Mesenchymal stem cell (in vitro differentiated cells and primary cell): ENCODE results near the gene CLN6.
"Not testable (repeated sequence)": the region's sequence is repeated elsewhere in the genome, so short reads cannot be mapped to it uniquely, and the experiment has no call there.

Source experiments
- DNase-seq: peaks from one replicate; pipeline ENCODE4 v3.0.0-alpha.2; 2013
- H2AFZ ChIP-seq: one replicate; pipeline ENCODE4 v1.6.1; 2013; ENCODE audit warnings: low read depth, mild to moderate bottlenecking, control low read depth, inconsistent platforms, low read length, moderate library complexity
- H2AK5ac ChIP-seq: 2 replicates; pipeline ENCODE4 v1.6.1; 2013; ENCODE audit warnings: low read length, moderate library complexity, mild to moderate bottlenecking, inconsistent platforms; ENCODE audit not compliant: severe bottlenecking
- H2BK120ac ChIP-seq: one replicate; pipeline ENCODE4 v1.6.1; 2013; ENCODE audit warnings: low read depth, mild to moderate bottlenecking, inconsistent platforms, low read length, moderate library complexity
- H2BK12ac ChIP-seq, 2 experiments: one replicate each; pipeline ENCODE4 v1.6.1; 2013; ENCODE audit warnings: inconsistent platforms in 2 of 2, low read length in 2 of 2, mild to moderate bottlenecking in 2 of 2, moderate library complexity in 2 of 2, control low read depth in 1 of 2
- H2BK15ac ChIP-seq: one replicate; pipeline ENCODE4 v1.6.1; 2013; ENCODE audit warnings: mild to moderate bottlenecking, low read depth, inconsistent platforms; ENCODE audit not compliant: poor library complexity, severe bottlenecking
- H2BK5ac ChIP-seq: 2 replicates; pipeline ENCODE4 v1.6.1; 2013; ENCODE audit warnings: low read depth, mild to moderate bottlenecking, low read length, control low read depth, inconsistent platforms; ENCODE audit not compliant: poor library complexity, severe bottlenecking
- H3K14ac ChIP-seq, 2 experiments: one replicate each; pipeline ENCODE4 v1.6.1; 2013; ENCODE audit warnings: inconsistent platforms in 2 of 2, low read length in 2 of 2, control low read depth in 1 of 2, mild to moderate bottlenecking in 1 of 2, moderate library complexity in 1 of 2
- H3K18ac ChIP-seq, 2 experiments: one replicate each; pipeline ENCODE4 v1.6.1; 2013; ENCODE audit warnings: inconsistent platforms in 2 of 2, low read length in 2 of 2, control low read depth in 1 of 2, low read depth in 1 of 2, mild to moderate bottlenecking in 1 of 2
- H3K23ac ChIP-seq, 2 experiments: one replicate each; pipeline ENCODE4 v1.6.1; 2013; ENCODE audit warnings: inconsistent platforms in 2 of 2, low read length in 2 of 2, mild to moderate bottlenecking in 2 of 2, moderate library complexity in 2 of 2, control low read depth in 1 of 2
- H3K27ac ChIP-seq: 2 replicates; pipeline ENCODE4 v1.5.1; 2013; ENCODE audit warnings: mild to moderate bottlenecking, moderate library complexity, low read length, control low read depth, inconsistent platforms; ENCODE audit not compliant: poor library complexity, severe bottlenecking
- H3K27me3 ChIP-seq, 2 experiments: 2 replicates each; pipeline versions ENCODE4 v1.6.1 to v1.7.0; 2013; ENCODE audit warnings: low read length in 2 of 2, mild to moderate bottlenecking in 2 of 2, moderate library complexity in 2 of 2, control low read depth in 1 of 2, inconsistent platforms in 1 of 2; ENCODE audit not compliant: control insufficient read depth in 1 of 2, insufficient read depth in 1 of 2
- H3K36me3 ChIP-seq, 2 experiments: 2 replicates each; pipeline versions ENCODE4 v1.6.1 to v1.7.0; 2013; ENCODE audit warnings: low read length in 2 of 2, control low read depth in 1 of 2, inconsistent platforms in 1 of 2, low read depth in 1 of 2, mild to moderate bottlenecking in 1 of 2; ENCODE audit not compliant: insufficient read depth in 2 of 2, control insufficient read depth in 1 of 2
- H3K4ac ChIP-seq, 2 experiments: one replicate each; pipeline ENCODE4 v1.6.1; 2013; ENCODE audit warnings: inconsistent platforms in 2 of 2, low read length in 2 of 2, mild to moderate bottlenecking in 2 of 2, moderate library complexity in 2 of 2, control low read depth in 1 of 2, low read depth in 1 of 2
- H3K4me1 ChIP-seq: 2 replicates; pipeline ENCODE4 v1.6.1; 2013; ENCODE audit warnings: low read depth, low read length, control low read depth; ENCODE audit not compliant: control insufficient read depth, insufficient read depth
- H3K4me2 ChIP-seq: 2 replicates; pipeline ENCODE4 v1.6.1; 2013; ENCODE audit warnings: low read length, mild to moderate bottlenecking, inconsistent platforms; ENCODE audit not compliant: poor library complexity, severe bottlenecking
- H3K4me3 ChIP-seq, 2 experiments: 2 replicates each; pipeline versions ENCODE4 v1.5.1 to v1.7.0; 2013; ENCODE audit warnings: low read length in 2 of 2, mild to moderate bottlenecking in 2 of 2, control low read depth in 1 of 2, low read depth in 1 of 2; ENCODE audit not compliant: insufficient read depth in 1 of 2
- H3K79me1 ChIP-seq: replicated peaks from 2 replicates; pipeline ENCODE4 v1.6.1; 2013; ENCODE audit warnings: mild to moderate bottlenecking, control low read depth, low read length, inconsistent platforms; ENCODE audit not compliant: poor library complexity, severe bottlenecking
- H3K9ac ChIP-seq: 2 replicates; pipeline ENCODE4 v1.7.0; 2013; ENCODE audit warnings: mild to moderate bottlenecking, low read length, moderate library complexity
- H3K9me3 ChIP-seq: 2 replicates; pipeline ENCODE4 v1.7.0; 2013; ENCODE audit warnings: mild to moderate bottlenecking, low read length; ENCODE audit not compliant: control insufficient read depth
- H4K8ac ChIP-seq: one replicate; pipeline ENCODE4 v1.6.1; 2013; ENCODE audit warnings: inconsistent platforms, mild to moderate bottlenecking, low read length, moderate library complexity
- H4K91ac ChIP-seq: one replicate; pipeline ENCODE4 v1.6.1; 2013; ENCODE audit warnings: mild to moderate bottlenecking, low read length, inconsistent platforms
- WGBS: methylation state at CpG from one replicate; pipeline ENCODE4 v1.1.7; 2013; ENCODE audit warnings: mixed read lengths; 5-methylcytosine and 5-hydroxymethylcytosine counted together

Gene CLN6

GRCh38 chr15:68241088-68241935 lies 11.8 kb upstream of the CLN6 start:
- Histone ChIP-seq H3K27me3 (no peaks in the 10 kb centered on the region), H3K14ac (no peak overlapping the region), H3K4ac (no peak overlapping the region), H3K79me1 (no peaks in the 10 kb centered on the region), H2BK12ac (no peak overlapping the region), H2AFZ (no peak overlapping the region), H3K9me3 (peaks cover 20% of the 10 kb centered on the region), H3K36me3 (no peaks in the 10 kb centered on the region), H3K9ac (no peak overlapping the region), H2AK5ac (no peak overlapping the region), H3K4me3 (no peak overlapping the region), H4K91ac (no peak overlapping the region), H2BK15ac (no peak overlapping the region), H2BK5ac (no peak overlapping the region), H3K4me2 (no peak overlapping the region), H3K23ac (no peak overlapping the region), H3K4me1 (no peaks in the 10 kb centered on the region), H4K8ac (no peak overlapping the region), H3K27ac (no peak overlapping the region), H3K18ac (no peak overlapping the region), H2BK120ac (no peak overlapping the region)
- no peak for DNase-seq
- WGBS, result 81% methylated on average over 4 of the region's 5 CpGs

- no peak for DNase-seq
- no peak overlapping the region for H4K8ac ChIP-seq
- H3K18ac ChIP-seq, result no peak overlapping the region
- H3K23ac ChIP-seq, result no peak overlapping the region
- H3K4me2 ChIP-seq, result no peak overlapping the region
- H2AFZ ChIP-seq, result no peak overlapping the region
- H2BK120ac ChIP-seq, result no peak overlapping the region
- no peak overlapping the region for H3K14ac ChIP-seq
- H2BK12ac ChIP-seq, result no peak overlapping the region
- no peak overlapping the region for H3K4me3 ChIP-seq
- no peak overlapping the region for H3K9ac ChIP-seq
- H3K4ac ChIP-seq, result no peak overlapping the region
- no peak overlapping the region for H2AK5ac ChIP-seq
- no peaks in the 10 kb centered on the region for H3K36me3 ChIP-seq
- H2BK5ac ChIP-seq, result no peak overlapping the region
- no peaks in the 10 kb centered on the region for H3K79me1 ChIP-seq
- no peaks in the 10 kb centered on the region for H3K4me1 ChIP-seq
- no peak overlapping the region for H4K91ac ChIP-seq
- H3K27me3 ChIP-seq, result no peaks in the 10 kb centered on the region
- peaks cover 10% of the 10 kb centered on the region for H3K9me3 ChIP-seq
- no peak overlapping the region for H2BK15ac ChIP-seq
- H3K27ac ChIP-seq, result no peak overlapping the region
Observed at GRCh38 chr15:68239025-68239424, 9.5 kb upstream of the CLN6 start.

GRCh38 chr15:68235022-68235421 lies 5.5 kb upstream of the CLN6 start:
- H3K27ac ChIP-seq, result no peak overlapping the region
- peak overlapping the region in 1 of 2 experiments; percentile 2 for H3K4ac ChIP-seq
- DNase-seq, result no peak
- H3K9me3 ChIP-seq, result peaks cover 6% of the 10 kb centered on the region
- H2AK5ac ChIP-seq, result no peak overlapping the region
- peaks cover 6% of the 10 kb centered on the region for H3K4me1 ChIP-seq
- H3K4me2 ChIP-seq, result no peak overlapping the region
- no peak overlapping the region for H3K23ac ChIP-seq
- H3K9ac ChIP-seq, result no peak overlapping the region
- H2BK15ac ChIP-seq, result no peak overlapping the region
- no peak overlapping the region for H3K18ac ChIP-seq
- no peak overlapping the region for H4K91ac ChIP-seq
- H2AFZ ChIP-seq, result no peak overlapping the region
- no peaks in the 10 kb centered on the region for H3K27me3 ChIP-seq
- no peak overlapping the region for H2BK12ac ChIP-seq
- no peak overlapping the region for H3K4me3 ChIP-seq
- H3K79me1 ChIP-seq, result peaks cover under 1% of the 10 kb centered on the region
- no peaks in the 10 kb centered on the region for H3K36me3 ChIP-seq
- H2BK5ac ChIP-seq, result no peak overlapping the region
- H4K8ac ChIP-seq, result no peak overlapping the region
- no peak overlapping the region for H3K14ac ChIP-seq
- 90% methylated on average over 4 of the region's 4 CpGs for WGBS
- no peak overlapping the region for H2BK120ac ChIP-seq

GRCh38 chr15:68234520-68234919 lies 5.0 kb upstream of the CLN6 start:
- not testable (repeated sequence) for H2BK5ac ChIP-seq, H2AK5ac ChIP-seq, H3K4ac ChIP-seq, H3K14ac ChIP-seq, H2BK12ac ChIP-seq, H3K36me3 ChIP-seq, H2AFZ ChIP-seq, H3K27ac ChIP-seq, H3K79me1 ChIP-seq, H3K4me2 ChIP-seq, H3K4me3 ChIP-seq, H4K91ac ChIP-seq, H3K27me3 ChIP-seq, H3K9ac ChIP-seq, H3K9me3 ChIP-seq, H3K4me1 ChIP-seq, H3K23ac ChIP-seq, H2BK120ac ChIP-seq, DNase-seq, H2BK15ac ChIP-seq
- Histone ChIP-seq H4K8ac (peak overlapping the region; percentile 57), H3K18ac (peak overlapping the region in 1 of 2 experiments; percentile 14)
- WGBS, result 84% methylated on average over 9 of the region's 9 CpGs
